ENCODE data around the gene CRTC3. TPM values are rescaled to one million over a fixed set of nuclear protein-coding genes. Genes with fewer than 3 reads are reported as not detected.

Gene CRTC3
- total RNA-seq, 2 experiments from 2014 or later = 5.6 to 14.7 TPM

DNA sequence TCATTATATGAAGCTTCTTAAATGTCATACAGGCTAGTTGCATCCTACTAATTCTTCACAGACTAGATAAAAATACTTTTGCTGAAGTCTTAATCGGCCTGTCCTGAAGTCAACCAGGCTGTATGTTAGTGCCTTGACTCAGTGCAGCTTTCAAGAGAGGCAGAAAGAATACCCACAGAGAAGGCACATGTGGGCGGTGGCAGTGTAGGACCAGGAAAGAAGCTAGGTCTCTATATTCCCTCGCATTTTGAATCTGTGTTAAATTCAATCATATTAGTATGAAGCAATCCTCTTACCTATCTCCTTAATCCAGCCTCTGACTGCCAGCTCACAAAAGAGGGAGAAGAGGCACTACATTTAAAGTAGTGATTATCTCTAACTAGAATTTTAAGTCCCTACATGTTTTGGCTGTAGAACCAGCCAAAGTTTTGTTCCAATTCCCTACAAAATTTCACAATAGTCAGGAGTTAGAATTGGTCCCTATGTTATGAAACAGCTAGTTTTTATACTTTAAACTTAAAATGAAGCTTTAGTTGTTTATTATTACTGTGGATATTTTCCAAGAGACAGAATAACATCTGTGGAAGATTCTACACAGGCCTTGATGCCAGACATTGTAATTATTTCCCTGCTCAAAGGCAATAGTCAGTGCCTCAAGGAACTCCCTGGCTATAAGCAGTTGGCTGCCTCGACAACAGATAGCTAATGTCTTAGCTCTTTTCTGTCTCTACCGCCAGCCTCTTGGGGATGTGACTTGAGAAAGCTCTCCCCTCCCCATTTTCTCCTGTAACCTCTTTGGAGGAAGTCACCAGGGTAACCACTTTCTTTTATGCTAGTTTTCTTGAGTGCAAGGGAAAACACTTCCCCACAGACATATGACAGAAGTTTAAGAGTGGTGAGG lies 31.9 kb downstream of the CRTC3 start:
- H3K36me3 ChIP-seq (ENCODE audit: insufficient read depth, low read length) = no peaks in the 10 kb centered on the region
- no peak for DNase-seq (ENCODE audit: low spot score)
- H3K9me3 ChIP-seq (ENCODE audit: low read length) = no peaks in the 10 kb centered on the region
- CTCF ChIA-PET (ENCODE audit: unreplicated experiment) = interaction anchor here (0.5 kb wide), 1 partner anchor 75 kb away, joined by 4 read pairs; no protein-coding TSS in a partner anchor
- POLR2A ChIA-PET = interaction anchor here (0.6 to 1.0 kb wide), 6 partner anchors 8 to 82 kb away, joined by 3 to 5 read pairs (median 3); no protein-coding TSS in a partner anchor
- TF ChIP-seq, protein P1, sequence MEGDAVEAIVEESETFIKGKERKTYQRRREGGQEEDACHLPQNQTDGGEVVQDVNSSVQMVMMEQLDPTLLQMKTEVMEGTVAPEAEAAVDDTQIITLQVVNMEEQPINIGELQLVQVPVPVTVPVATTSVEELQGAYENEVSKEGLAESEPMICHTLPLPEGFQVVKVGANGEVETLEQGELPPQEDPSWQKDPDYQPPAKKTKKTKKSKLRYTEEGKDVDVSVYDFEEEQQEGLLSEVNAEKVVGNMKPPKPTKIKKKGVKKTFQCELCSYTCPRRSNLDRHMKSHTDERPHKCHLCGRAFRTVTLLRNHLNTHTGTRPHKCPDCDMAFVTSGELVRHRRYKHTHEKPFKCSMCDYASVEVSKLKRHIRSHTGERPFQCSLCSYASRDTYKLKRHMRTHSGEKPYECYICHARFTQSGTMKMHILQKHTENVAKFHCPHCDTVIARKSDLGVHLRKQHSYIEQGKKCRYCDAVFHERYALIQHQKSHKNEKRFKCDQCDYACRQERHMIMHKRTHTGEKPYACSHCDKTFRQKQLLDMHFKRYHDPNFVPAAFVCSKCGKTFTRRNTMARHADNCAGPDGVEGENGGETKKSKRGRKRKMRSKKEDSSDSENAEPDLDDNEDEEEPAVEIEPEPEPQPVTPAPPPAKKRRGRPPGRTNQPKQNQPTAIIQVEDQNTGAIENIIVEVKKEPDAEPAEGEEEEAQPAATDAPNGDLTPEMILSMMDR (conservative IDR thresholded peaks at IDR 0.05; ENCODE audit: low read length) = no peak
- TF ChIP-seq EZH2phosphoT487 (IDR thresholded peaks at IDR 0.05; ENCODE audit: borderline replicate concordance, low read depth, low read length) = no peak
- no TSS peak for BruUV-seq (replicated peaks)
- H3K79me2 ChIP-seq (ENCODE audit: insufficient read depth, low read depth, low read length) = no peaks in the 10 kb centered on the region
- no peak overlapping the region for H3K4me2 ChIP-seq (ENCODE audit: low read length)
- H2AFZ ChIP-seq (ENCODE audit: low read length) = no peak overlapping the region
- peaks cover 13% of the 10 kb centered on the region for H3K4me1 ChIP-seq (ENCODE audit: insufficient read depth, low read length, poor library complexity, severe bottlenecking)
- no peak overlapping the region for H3K27ac ChIP-seq (ENCODE audit: low read depth, low read length, poor library complexity, severe bottlenecking)
- H3K4me3 ChIP-seq (ENCODE audit: low read depth, low read length, poor library complexity, severe bottlenecking) = no peak overlapping the region
- no peaks in the 10 kb centered on the region for H3K9me2 ChIP-seq (ENCODE audit: insufficient read depth, low read length)
- H4K20me1 ChIP-seq (ENCODE audit: insufficient read depth, low read length) = peaks cover 4% of the 10 kb centered on the region; the same call in 1 of the 2 replicates
- intact Hi-C loops (cut with micrococcal nuclease; ENCODE audit: unreplicated experiment) = no loop called here

DNA sequence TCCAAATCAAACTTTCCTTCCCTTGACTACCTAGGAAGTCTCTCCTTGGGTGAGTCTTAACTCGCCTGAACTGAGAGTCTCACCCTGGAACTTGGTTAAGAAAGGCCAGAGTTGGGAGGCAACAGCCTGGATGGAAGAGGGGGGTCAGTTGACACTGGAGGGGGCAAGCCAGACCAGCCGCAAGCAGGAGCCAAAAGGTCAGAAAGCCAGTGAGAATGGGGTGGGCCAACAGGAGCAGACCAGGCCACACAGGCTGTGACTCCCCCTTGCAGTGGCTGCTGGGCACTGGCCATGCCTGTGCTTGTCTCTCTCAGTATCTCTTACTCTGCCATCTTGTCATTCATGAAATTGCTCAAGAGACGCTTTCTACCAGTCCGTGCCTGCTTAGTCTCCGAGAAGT lies 32.9 kb downstream of the CRTC3 start:
- Histone ChIP-seq H3K27ac (ENCODE audit: low read depth, low read length, poor library complexity, severe bottlenecking) (no peak overlapping the region), H3K79me2 (ENCODE audit: insufficient read depth, low read depth, low read length) (no peaks in the 10 kb centered on the region), H3K36me3 (ENCODE audit: insufficient read depth, low read length) (no peaks in the 10 kb centered on the region), H3K4me1 (ENCODE audit: insufficient read depth, low read length, poor library complexity, severe bottlenecking) (peaks cover 10% of the 10 kb centered on the region), H2AFZ (ENCODE audit: low read length) (no peak overlapping the region), H4K20me1 (ENCODE audit: insufficient read depth, low read length) (peaks cover 4% of the 10 kb centered on the region; the same call in 1 of the 2 replicates), H3K9me3 (ENCODE audit: low read length) (no peaks in the 10 kb centered on the region), H3K4me3 (ENCODE audit: low read depth, low read length, poor library complexity, severe bottlenecking) (no peak overlapping the region), H3K9me2 (ENCODE audit: insufficient read depth, low read length) (no peaks in the 10 kb centered on the region), H3K4me2 (ENCODE audit: low read length) (no peak overlapping the region)
- no TSS peak for BruUV-seq (replicated peaks)
- intact Hi-C loops (cut with micrococcal nuclease; ENCODE audit: unreplicated experiment) = no loop called here
- no peak for DNase-seq (ENCODE audit: low spot score)
- ChIA-PET POLR2A (interaction anchor here (0.6 kb wide), 1 partner anchor 768 kb away, joined by 4 read pairs; no protein-coding TSS in a partner anchor), CTCF (ENCODE audit: unreplicated experiment) (no interaction called here)
- TF ChIP-seq EZH2phosphoT487 (IDR thresholded peaks at IDR 0.05; ENCODE audit: borderline replicate concordance, low read depth, low read length) = no peak
- TF ChIP-seq, protein P1 (conservative IDR thresholded peaks at IDR 0.05; ENCODE audit: low read length) = no peak

Measured in OCI-LY7 (cell line).